GM21367 (cell line): Measurements from ENCODE around the gene SP7.

Source experiments
- ATAC-seq: cut with Tn5 transposase; IDR thresholded peaks from one replicate; pipeline ENCODE4 v1.9.1; 2021; ENCODE audit not compliant: unreplicated experiment

The SP7 gene

GRCh38 chr12:53279283-53279869 is 56.8 kb downstream of the SP7 start:
- ATAC-seq, result no peak

- no peak for ATAC-seq
These were observed 58.2 kb downstream of the SP7 start for GRCh38 chr12:53277981-53278380.
